Skeletal muscle cell (primary cell): ENCODE measurements around the gene EHBP1.
A peak's percentile ranks its signal among the peaks of the same experiment; 100 is the strongest.

Experiments
- DNase-seq: peaks from one replicate; pipeline ENCODE4 v3.0.0-alpha.2; 2010; ENCODE audit warnings: low read depth
- H3K4me3 ChIP-seq: 2 replicates; pipeline ENCODE4 v1.5.1; 2011; ENCODE audit warnings: low read depth, mild to moderate bottlenecking, control low read depth, low read length, moderate library complexity

EHBP1 gene

GRCh38 chr2:62803961-62804360, 98.4 kb downstream of the EHBP1 start:
- DNase-seq, result no peak
- H3K4me3 ChIP-seq, result no peak overlapping the region

GRCh38 chr2:62806231-62806630, 100.7 kb downstream of the EHBP1 start:
- no peak for DNase-seq
- H3K4me3 ChIP-seq, result no peak overlapping the region

DNA sequence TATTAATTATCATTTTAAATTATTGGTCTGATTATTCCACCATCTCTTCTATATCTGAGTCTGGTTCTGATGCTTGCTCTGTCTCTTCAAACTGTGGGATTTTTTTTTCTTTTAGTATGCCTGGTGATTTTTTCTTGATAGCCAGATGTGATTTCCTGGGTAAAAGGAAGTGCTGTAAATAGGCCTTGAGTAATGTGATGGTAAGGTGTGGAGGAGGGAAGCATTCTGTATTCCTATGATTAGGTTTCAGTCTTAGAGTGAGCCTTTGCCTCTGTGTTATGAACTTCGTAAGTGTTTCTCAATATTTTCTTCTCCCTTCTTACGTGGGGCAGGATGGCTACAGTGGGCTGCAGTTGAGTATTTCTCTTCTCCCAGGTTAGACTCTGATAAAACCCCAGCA, 103.0 kb downstream of the EHBP1 start:
- DNase-seq, result no peak
- no peak overlapping the region for H3K4me3 ChIP-seq

DNA sequence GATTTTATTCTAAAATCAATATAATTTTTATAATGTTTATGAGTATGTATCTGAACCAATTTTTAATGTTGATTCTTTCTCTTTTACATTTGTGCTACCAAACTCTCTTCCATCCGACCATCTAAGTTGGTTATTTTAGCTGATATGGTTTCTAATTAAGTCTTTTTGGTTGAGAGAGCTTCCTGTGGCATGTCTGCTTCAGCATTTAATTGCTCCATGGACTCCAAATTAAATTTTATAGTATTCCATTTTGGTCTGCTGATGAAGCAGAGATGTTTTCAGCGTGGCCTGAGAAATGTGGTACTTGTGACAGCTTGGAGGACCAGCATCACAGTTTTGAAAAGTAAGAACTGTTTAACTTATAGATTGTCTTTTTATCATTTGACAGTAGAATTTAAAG, 105.6 kb downstream of the EHBP1 start:
- DNase-seq, result no peak
- no peak overlapping the region for H3K4me3 ChIP-seq

GRCh38 chr2:62811972-62812371, 106.5 kb downstream of the EHBP1 start:
- no peak for DNase-seq
- H3K4me3 ChIP-seq, result no peak overlapping the region

- H3K4me3 ChIP-seq, result no peak overlapping the region
- no peak for DNase-seq
Observed at GRCh38 chr2:62812921-62813825, 107.7 kb downstream of the EHBP1 start.

DNA sequence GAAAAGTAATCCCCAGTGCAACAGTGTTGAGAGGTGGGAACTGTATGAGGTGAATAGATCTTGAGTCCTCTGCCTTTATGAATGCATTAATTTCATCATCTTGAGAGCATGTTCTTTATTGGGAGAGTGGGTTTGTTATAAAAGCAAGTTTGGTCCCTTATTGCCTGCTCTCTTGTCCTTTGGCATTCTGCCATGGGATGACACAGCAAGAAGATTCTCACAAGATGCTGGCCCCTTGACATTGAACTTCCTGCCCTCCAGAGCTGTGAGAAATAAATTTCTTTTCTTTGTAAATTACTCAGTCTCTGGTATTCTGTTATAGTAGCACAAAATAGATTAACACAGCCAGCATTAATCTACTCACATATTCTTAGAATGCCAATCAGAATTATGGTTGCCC, 108.6 kb downstream of the EHBP1 start:
- H3K4me3 ChIP-seq, result no peak overlapping the region
- DNase-seq, result peak; percentile 92

DNA sequence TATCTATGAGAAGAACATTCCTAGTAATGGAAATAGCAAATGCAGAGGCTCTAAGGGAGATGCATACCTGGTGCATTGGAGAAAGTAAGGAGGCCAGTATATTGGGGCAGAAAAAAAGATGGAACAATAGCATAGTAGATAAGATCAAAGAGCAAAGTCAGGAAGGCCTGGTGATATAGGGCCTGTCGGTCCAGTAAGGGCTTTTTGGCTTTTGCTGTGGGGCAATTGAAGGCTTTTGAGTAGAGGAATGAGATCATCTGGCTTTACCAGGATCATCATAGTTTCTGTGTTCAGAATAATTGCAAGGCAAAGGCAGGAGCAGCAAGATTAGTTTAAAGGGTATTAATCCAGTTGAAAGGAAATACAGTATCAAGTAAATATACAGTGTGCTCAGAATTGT, 111.8 kb downstream of the EHBP1 start:
- no peak overlapping the region for H3K4me3 ChIP-seq
- no peak for DNase-seq

- DNase-seq, result no peak
- no peak overlapping the region for H3K4me3 ChIP-seq
Observed at GRCh38 chr2:62817995-62818713, 112.6 kb downstream of the EHBP1 start.

DNA sequence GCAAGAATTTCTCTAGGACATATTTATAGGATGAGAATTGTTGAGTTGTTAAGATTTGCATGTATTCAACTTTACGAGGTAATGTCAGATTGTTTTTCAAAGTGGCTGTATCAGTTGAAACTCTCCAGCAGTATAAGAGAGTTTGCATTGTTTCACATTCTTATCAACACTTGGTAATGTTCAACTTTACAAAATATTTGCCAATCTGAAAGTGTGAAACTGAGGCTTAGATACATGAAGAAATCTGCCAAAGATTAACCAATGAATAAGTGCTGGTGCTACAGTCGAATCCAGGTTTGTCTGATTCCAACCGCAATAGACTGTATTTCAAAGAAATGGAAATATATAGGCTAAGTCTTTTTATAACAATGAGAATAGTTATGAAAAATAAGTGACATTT, 117.0 kb downstream of the EHBP1 start:
- DNase-seq, result no peak
- no peak overlapping the region for H3K4me3 ChIP-seq

DNA sequence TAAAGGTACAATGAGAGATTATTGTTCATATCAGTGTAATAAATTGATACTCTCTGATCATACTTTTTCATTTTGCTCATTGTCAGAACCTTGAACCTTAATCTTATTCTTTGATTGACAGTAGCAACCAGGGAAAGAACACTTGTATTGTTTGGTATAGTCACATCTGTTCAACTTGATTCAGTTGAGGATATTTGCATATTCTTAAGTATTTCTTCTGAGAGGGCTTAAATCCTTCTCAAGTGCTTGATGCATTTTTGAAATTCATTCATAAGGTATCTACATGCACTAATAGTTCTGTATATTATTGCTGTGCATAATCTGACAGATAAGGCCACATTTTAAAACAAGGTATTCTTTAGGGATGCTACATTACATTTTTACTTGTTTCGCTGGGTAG, 118.9 kb downstream of the EHBP1 start:
- no peak overlapping the region for H3K4me3 ChIP-seq
- no peak for DNase-seq

DNA sequence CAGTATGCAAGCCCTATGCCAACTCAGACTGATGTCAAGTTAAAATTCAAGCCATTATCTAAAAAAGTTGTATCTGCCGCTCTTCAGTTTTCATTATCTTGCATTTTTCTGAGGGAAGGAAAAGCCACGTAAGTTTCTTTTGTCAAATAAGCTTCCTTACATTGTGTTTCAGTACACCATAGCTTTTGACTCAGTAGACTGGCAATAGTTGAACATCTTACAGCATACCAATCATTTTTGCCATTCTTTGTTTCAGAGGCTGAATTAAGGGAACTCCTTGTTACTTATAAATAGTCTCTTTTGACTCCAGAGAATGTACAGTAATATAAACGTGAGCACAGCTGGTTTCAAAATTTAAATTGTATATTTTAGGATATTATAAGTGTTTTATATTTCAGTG, 120.6 kb downstream of the EHBP1 start:
- DNase-seq, result no peak
- H3K4me3 ChIP-seq, result no peak overlapping the region

- H3K4me3 ChIP-seq, result no peak overlapping the region
- DNase-seq, result no peak
Observed at GRCh38 chr2:62826953-62827675, 121.6 kb downstream of the EHBP1 start.

GRCh38 chr2:62831729-62832128, 126.2 kb downstream of the EHBP1 start:
- DNase-seq, result no peak
- no peak overlapping the region for H3K4me3 ChIP-seq

- no peak overlapping the region for H3K4me3 ChIP-seq
- DNase-seq, result no peak
Observed at GRCh38 chr2:62844311-62845090, 139.0 kb downstream of the EHBP1 start.

- DNase-seq, result no peak
- no peak overlapping the region for H3K4me3 ChIP-seq
Observed at GRCh38 chr2:62845256-62845655, 139.7 kb downstream of the EHBP1 start.

DNA sequence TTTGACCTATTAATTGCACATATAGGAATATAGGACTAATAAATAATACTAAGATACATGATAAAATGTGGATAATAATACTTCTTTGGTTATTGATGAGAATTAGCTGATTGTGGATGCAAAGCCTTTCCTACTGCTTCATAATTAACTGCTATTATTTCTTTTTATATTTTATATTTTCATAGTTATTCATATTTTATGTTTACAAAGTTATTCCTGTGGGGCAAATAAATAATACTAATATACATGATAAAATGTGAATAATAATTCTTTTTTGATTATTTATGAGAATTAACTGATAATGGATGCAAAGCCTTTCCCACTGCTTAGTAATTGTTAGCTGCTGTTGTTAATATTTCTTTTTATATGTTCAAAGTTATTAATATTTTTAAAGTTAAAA, 146.7 kb downstream of the EHBP1 start:
- H3K4me3 ChIP-seq, result no peak overlapping the region
- DNase-seq, result no peak

- no peak for DNase-seq
- H3K4me3 ChIP-seq, result no peak overlapping the region
Observed at GRCh38 chr2:62854600-62855514, 149.3 kb downstream of the EHBP1 start.
